PC-9 (cell line): ENCODE measurements around the gene TMEM9.

Source experiments
- CTCF ChIP-seq: fragments of 200-600 bp; sonication (generic); conservative IDR thresholded peaks from 2 replicates; pipeline ENCODE4 v1.6.1; 2017; ENCODE audit warnings: mixed run types, antibody characterized with exemption, mild to moderate bottlenecking, moderate library complexity
- EZH2 ChIP-seq: fragments of 200-600 bp; sonication (generic); IDR thresholded peaks from 2 replicates; pipeline ENCODE4 v1.8.0; 2017; ENCODE audit warnings: antibody characterized with exemption, low read depth

- TF ChIP-seq EZH2: no peak
- TF ChIP-seq CTCF: no peak
These were observed 64.7 kb downstream of the TMEM9 start for GRCh38 chr1:201089596-201089995.
